H1 (cell line): Measurements from ENCODE around the gene VAT1L. TPM values are rescaled to one million over a fixed set of nuclear protein-coding genes. Genes with fewer than 3 reads are reported as not detected.

Experiments
- CTCF ChIA-PET: fragments of 300-600 bp; sonication (Branson Sonifier 250); formaldehyde crosslinking; loops from one replicate; lab custom pipeline; 2021; ENCODE audit not compliant: partially characterized antibody; lab: Charles Lee
- POLR2A ChIA-PET: fragments of 300-600 bp; sonication (Branson Sonifier 250); formaldehyde crosslinking; loops from one replicate; lab custom pipeline; 2021; ENCODE audit warnings: inconsistent platforms; ENCODE audit not compliant: partially characterized antibody; lab: Charles Lee
- DNase-seq, 2 experiments: peaks; one replicate each; pipeline versions ENCODE4 v3.0.0 to v3.0.0-alpha.2; 2010 to 2022; ENCODE audit warnings: low spot score in 2 of 2, low read depth in 1 of 2, mixed read lengths in 1 of 2
- FAIRE-seq: peaks from 2 replicates; lab custom pipeline; 2011; peaks lifted over from hg19 to GRCh38; lab: Jason Lieb, UNC
- H2AFZ ChIP-seq: 2 replicates; pipeline ENCODE4 v1.8.1; 2012; ENCODE audit warnings: low read length, inconsistent platforms
- H2AK5ac ChIP-seq: 2 replicates; pipeline ENCODE4 v1.6.1; 2013; ENCODE audit warnings: low read depth, low read length
- H2BK120ac ChIP-seq: replicated peaks from 2 replicates; pipeline ENCODE3; 2013; ENCODE audit warnings: low read depth, low read length, inconsistent platforms
- H2BK12ac ChIP-seq: 2 replicates; pipeline ENCODE4 v1.6.1; 2013; ENCODE audit warnings: low read depth, low read length
- H2BK15ac ChIP-seq: 2 replicates; pipeline ENCODE4 v1.6.1; 2013; ENCODE audit warnings: low read length
- H2BK20ac ChIP-seq: 2 replicates; pipeline ENCODE4 v1.6.1; 2013; ENCODE audit warnings: low read length
- H2BK5ac ChIP-seq: 2 replicates; pipeline ENCODE4 v1.6.1; 2013; ENCODE audit warnings: low read depth, low read length
- H3K14ac ChIP-seq: 2 replicates; pipeline ENCODE4 v1.6.1; 2013; ENCODE audit warnings: inconsistent platforms; ENCODE audit not compliant: insufficient read length
- H3K18ac ChIP-seq: 2 replicates; pipeline ENCODE4 v1.6.1; 2013; ENCODE audit warnings: low read length; ENCODE audit errors: extremely low read depth
- H3K23ac ChIP-seq: 2 replicates; pipeline ENCODE4 v1.6.1; 2013; ENCODE audit warnings: inconsistent platforms; ENCODE audit not compliant: insufficient read length
- H3K23me2 ChIP-seq: 2 replicates; pipeline ENCODE4 v1.6.1; 2013; ENCODE audit warnings: low read depth, low read length
- H3K27ac ChIP-seq: 2 replicates; pipeline ENCODE4 v1.6.1; 2011; ENCODE audit warnings: low read depth, low read length, inconsistent platforms
- H3K27me3 ChIP-seq, 4 experiments: replicated peaks in 1 of 4; 1 replicate in 1 of 4; 2 replicates in 3 of 4; pipeline versions ENCODE4 v1.6.1 to v1.8.1; 2011 to 2013; ENCODE audit warnings: low read length in 3 of 4, mild to moderate bottlenecking in 3 of 4, inconsistent platforms in 2 of 4, mixed read lengths in 2 of 4, moderate library complexity in 1 of 4; ENCODE audit not compliant: control insufficient read depth in 3 of 4, insufficient read depth in 3 of 4; ENCODE audit errors: extremely low read depth in 1 of 4
- H3K36me3 ChIP-seq, 4 experiments: 2 replicates each; pipeline versions ENCODE4 v1.6.1 to v1.8.1; 2011 to 2013; ENCODE audit warnings: mild to moderate bottlenecking in 4 of 4, low read length in 3 of 4, moderate library complexity in 2 of 4, control low read depth in 1 of 4, inconsistent platforms in 1 of 4; ENCODE audit not compliant: insufficient read depth in 4 of 4, control insufficient read depth in 2 of 4
- H3K4ac ChIP-seq: replicated peaks from 2 replicates; pipeline ENCODE3; 2013; ENCODE audit warnings: low read length, low read depth, mixed read lengths, inconsistent platforms; ENCODE audit not compliant: insufficient read length
- H3K4me1 ChIP-seq, 4 experiments: replicated peaks in 1 of 4; 1 replicate in 1 of 4; 2 replicates in 3 of 4; pipeline versions ENCODE4 v1.6.1 to v1.8.1; 2011 to 2013; ENCODE audit warnings: low read length in 3 of 4, inconsistent platforms in 2 of 4, mixed read lengths in 1 of 4; ENCODE audit not compliant: insufficient read depth in 4 of 4, control insufficient read depth in 3 of 4
- H3K4me2 ChIP-seq, 2 experiments: 2 replicates each; pipeline versions ENCODE4 v1.6.1 to v1.8.1; 2011 to 2013; ENCODE audit warnings: low read depth in 2 of 2, low read length in 2 of 2, control low read depth in 1 of 2, inconsistent platforms in 1 of 2, mild to moderate bottlenecking in 1 of 2; ENCODE audit not compliant: insufficient read depth in 1 of 2
- H3K4me3 ChIP-seq, 4 experiments: fragments of 200-600, 300-600 bp in 1 of 4; sonication (generic), shearing (Covaris generic), sonication (Bioruptor Twin) in 1 of 4; 2 replicates each; pipeline versions ENCODE4 v1.5.1 to v1.8.1; 2011 to 2016; ENCODE audit warnings: low read length in 4 of 4, low read depth in 3 of 4, control low read depth in 2 of 4, inconsistent platforms in 2 of 4, mild to moderate bottlenecking in 2 of 4, mixed read lengths in 1 of 4, moderate library complexity in 1 of 4; ENCODE audit not compliant: insufficient read depth in 2 of 4; ENCODE audit errors: extremely low read depth in 1 of 4
- H3K56ac ChIP-seq: replicated peaks from 2 replicates; pipeline ENCODE3; 2013; ENCODE audit warnings: low read depth, mild to moderate bottlenecking, mixed read lengths, low read length, inconsistent platforms; ENCODE audit not compliant: insufficient read length
- H3K79me1 ChIP-seq: 2 replicates; pipeline ENCODE4 v1.6.1; 2013; ENCODE audit warnings: low read depth, low read length, control low read depth
- H3K79me2 ChIP-seq, 2 experiments: 2 replicates each; pipeline versions ENCODE4 v1.6.1 to v1.8.1; 2012 to 2013; ENCODE audit warnings: low read length in 2 of 2, mild to moderate bottlenecking in 2 of 2, inconsistent platforms in 1 of 2; ENCODE audit not compliant: insufficient read depth in 2 of 2, control insufficient read depth in 1 of 2
- H3K9ac ChIP-seq, 4 experiments: replicated peaks in 1 of 4; 1 replicate in 1 of 4; 2 replicates in 3 of 4; pipeline versions ENCODE4 v1.6.1 to v1.8.1; 2011 to 2013; ENCODE audit warnings: low read depth in 3 of 4, low read length in 3 of 4, control low read depth in 2 of 4, mild to moderate bottlenecking in 2 of 4, moderate library complexity in 2 of 4, inconsistent platforms in 1 of 4; ENCODE audit errors: extremely low read depth in 1 of 4
- H3K9me3 ChIP-seq, 2 experiments: 2 replicates each; pipeline versions ENCODE4 v1.6.1 to v1.8.1; 2012 to 2013; ENCODE audit warnings: mild to moderate bottlenecking in 2 of 2, moderate library complexity in 2 of 2, control low read depth in 1 of 2, inconsistent platforms in 1 of 2, low read depth in 1 of 2, low read length in 1 of 2, mixed read lengths in 1 of 2; ENCODE audit not compliant: insufficient read depth in 2 of 2
- H4K20me1 ChIP-seq, 2 experiments: replicated peaks in 1 of 2; 2 replicates each; pipeline versions ENCODE3 to v1.8.1; 2011 to 2013; ENCODE audit warnings: inconsistent platforms in 2 of 2, low read length in 2 of 2, mild to moderate bottlenecking in 1 of 2; ENCODE audit not compliant: insufficient read depth in 2 of 2, control insufficient read depth in 1 of 2
- H4K5ac ChIP-seq: 2 replicates; pipeline ENCODE4 v1.6.1; 2013; ENCODE audit warnings: low read length, low read depth, mixed read lengths, inconsistent platforms; ENCODE audit not compliant: insufficient read length
- H4K8ac ChIP-seq: 2 replicates; pipeline ENCODE4 v1.8.0; 2013; ENCODE audit warnings: mild to moderate bottlenecking, moderate library complexity, low read length, inconsistent platforms; ENCODE audit not compliant: insufficient read depth; ENCODE audit errors: extremely low read depth
- H4K91ac ChIP-seq: replicated peaks from 2 replicates; pipeline ENCODE3; 2013; ENCODE audit warnings: low read length, mixed read lengths, inconsistent platforms; ENCODE audit not compliant: insufficient read length
- CHD1 ChIP-seq: IDR thresholded peaks from 2 replicates; pipeline ENCODE4 v1.6.1; 2012; ENCODE audit warnings: low read depth, low read length, improper control_type of control experiment
- KDM5A ChIP-seq: fragments of 200-600 bp; IDR thresholded peaks from 2 replicates; pipeline ENCODE4 v1.7.1; 2012; ENCODE audit warnings: mild to moderate bottlenecking, low read length, inconsistent platforms, mixed read lengths
- RXRA ChIP-seq: IDR thresholded peaks from 2 replicates; pipeline ENCODE4 v1.6.1; 2011; ENCODE audit warnings: low read depth, mild to moderate bottlenecking, low read length, moderate library complexity; ENCODE audit not compliant: insufficient read depth
- TEAD4 ChIP-seq: IDR thresholded peaks from 2 replicates; pipeline ENCODE4 v1.6.1; 2012; ENCODE audit warnings: low read depth, low read length, inconsistent platforms, mixed read lengths
- WGBS, 2 experiments: shearing (Covaris generic) in 1 of 2; methylation state at CpG; one replicate each; pipeline versions ENCODE4 v1.1.6 to v1.1.7; 2013 to 2015; ENCODE audit warnings: low lambda C conversion rate in 2 of 2, mixed read lengths in 2 of 2, inconsistent platforms in 1 of 2, low coverage in 1 of 2, missing lambda C conversion rate in 1 of 2; ENCODE audit not compliant: insufficient replicate concordance in 2 of 2, insufficient coverage in 1 of 2, insufficient read length in 1 of 2; ENCODE audit errors: extremely low coverage in 1 of 2, missing lambda C conversion rate in 1 of 2; 5-methylcytosine and 5-hydroxymethylcytosine counted together
- polyA plus RNA-seq, 7 experiments: library from polyadenylated mRNA; depleted of rRNA in 3 of 7; stranded (reverse) in 5 of 7; unstranded in 2 of 7; fragments of >200 nt in 5 of 7; fragments of 200-250 nt in 2 of 7; gene quantifications; 1 replicate in 5 of 7; 2 replicates in 1 of 7; 4 replicates in 1 of 7; pipeline versions ENCODE4 v1.2.1 to v1.2.3, GENCODE V29; 2011 to 2013; ENCODE audit warnings: missing spikeins in 2 of 7, mixed read lengths in 2 of 7
- total RNA-seq: library from RNA; stranded (reverse); fragmentation: NEBNext Ultra II Directional; extraction: Animal tissue kit (Norgen Biotek cat#: 25700); gene quantifications from 2 replicates; pipeline ENCODE4 v1.2.1, GENCODE V29; 2021

VAT1L gene
- total and polyA plus RNA-seq, 2 of the 8 experiments (the other 6 are each of a cell fraction or from before 2014, with no cell fraction given), result 46.3 to 48.2 TPM

DNA sequence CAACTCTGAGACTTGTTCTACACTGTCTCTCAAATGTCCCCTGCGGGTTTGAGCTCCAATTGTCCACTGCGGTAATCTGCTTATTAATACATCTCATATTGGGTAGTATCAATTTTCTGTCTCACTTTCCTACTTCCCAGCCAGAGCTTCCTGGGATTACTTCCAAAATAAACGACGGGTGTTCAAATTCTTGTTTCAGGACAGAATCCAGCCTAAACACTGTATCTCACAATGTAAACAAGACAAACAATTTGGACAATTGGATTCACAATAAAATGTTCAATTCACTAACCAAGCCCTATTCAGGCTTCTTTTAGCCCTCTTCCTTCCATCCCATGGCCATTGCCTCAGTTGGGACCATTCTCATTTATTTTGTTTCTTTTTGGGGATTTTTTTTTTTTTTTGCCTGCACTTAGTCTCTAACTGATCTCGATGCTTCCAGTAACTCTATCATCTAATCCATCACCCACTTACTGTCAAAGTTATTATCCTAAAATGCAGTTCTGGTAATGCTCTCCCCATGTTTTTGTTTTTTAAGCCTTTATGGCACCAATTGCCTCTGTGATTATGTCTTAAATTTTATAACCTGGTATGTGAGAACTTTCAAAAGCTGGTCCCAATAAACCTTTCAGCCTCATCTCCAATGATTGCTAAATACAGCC lies 2.0 kb upstream of the VAT1L start:
- 0 out of 2 replicates have a peak, but pooled peaks cover 3% of the 10 kb centered on the region for H3K79me1 ChIP-seq
- H3K36me3 ChIP-seq, result no peaks in the 10 kb centered on the region
- H3K4me3 ChIP-seq, result no peak overlapping the region
- H3K4ac ChIP-seq, result no peak overlapping the region
- peaks cover 20% of the 10 kb centered on the region for H3K23me2 ChIP-seq
- DNase-seq (no peak), FAIRE-seq (no peak)
- no peak overlapping the region for H2BK5ac ChIP-seq
- no peak overlapping the region for H3K4me2 ChIP-seq
- H3K9ac ChIP-seq, result no peak overlapping the region
- no peak overlapping the region for H4K5ac ChIP-seq
- H4K20me1 ChIP-seq, result no peaks in the 10 kb centered on the region
- no peak overlapping the region for H3K18ac ChIP-seq
- no peak overlapping the region for H2BK12ac ChIP-seq
- no peak overlapping the region for H2AK5ac ChIP-seq
- no peak overlapping the region for H3K27ac ChIP-seq
- H3K23ac ChIP-seq, result no peak overlapping the region
- H2AFZ ChIP-seq, result no peak overlapping the region
- no peak overlapping the region for H2BK120ac ChIP-seq
- H3K79me2 ChIP-seq, result peaks cover 0 to 23% of the 10 kb centered on the region in 2 experiments; a peak in 2 of 4 replicates
- no peak overlapping the region for H3K56ac ChIP-seq
- TF ChIP-seq TEAD4 (no peak), CHD1 (no peak), KDM5A (no peak), RXRA (no peak)
- ChIA-PET CTCF (interaction anchor here (0.7 to 1.3 kb wide), 4 partner anchors 34 to 185 kb away, joined by 3 to 4 read pairs (median 4); no protein-coding TSS in a partner anchor), POLR2A (no interaction called here)
- no peak overlapping the region for H3K14ac ChIP-seq
- no peak overlapping the region for H2BK15ac ChIP-seq
- whole genome bisulfite sequencing, 2 experiments, result 86% methylated on average over 5 of the region's 5 CpGs; no CpG with 5 or more reads in 1 of the 2 experiments
- H3K27me3 ChIP-seq, result peaks cover 0 to 19% (median 15%) of the 10 kb centered on the region in 4 experiments; a peak in 5 of 7 replicates
- no peak overlapping the region for H2BK20ac ChIP-seq
- H4K91ac ChIP-seq, result no peak overlapping the region
- no peak overlapping the region for H4K8ac ChIP-seq
- H3K4me1 ChIP-seq, result peaks cover 0 to 3% (median 0%) of the 10 kb centered on the region in 4 experiments; a peak in 4 of 7 replicates
- H3K9me3 ChIP-seq, result peaks cover 0 to 7% of the 10 kb centered on the region in 2 experiments; a peak in 1 of 4 replicates
